Lung (tissue), 12 donors: ENCODE data around the gene RFX5. TPM values are rescaled to one million over a fixed set of nuclear protein-coding genes. Genes with fewer than 3 reads are reported as not detected.

Experiments
- ATAC-seq: fragments of 200-7000 bp; cut with Tn5 transposase; one replicate; pipeline ENCODE4 v1.9.1; 2020; ENCODE audit warnings: moderate number of reproducible peaks; ENCODE audit not compliant: insufficient read depth, low FRiP score
- DNase-seq, 3 donors: peaks; one replicate each; pipeline ENCODE4 v3.0.0-alpha.2; 2013 to 2017
- H3K27ac ChIP-seq, 2 donors: one replicate each; pipeline ENCODE4 v1.5.1; 2013; ENCODE audit warnings: mild to moderate bottlenecking in 2 of 2, moderate library complexity in 2 of 2, control low read depth in 1 of 2, inconsistent platforms in 1 of 2, low read depth in 1 of 2, low read length in 1 of 2
- H3K27me3 ChIP-seq, 3 donors: one replicate each; pipeline ENCODE4 v1.5.1; 2013; ENCODE audit warnings: low read length in 2 of 3; ENCODE audit not compliant: control insufficient read depth in 3 of 3, insufficient read depth in 3 of 3
- H3K36me3 ChIP-seq, 4 donors: one replicate each; pipeline ENCODE4 v1.5.1; 2013; ENCODE audit warnings: low read length in 4 of 4, mild to moderate bottlenecking in 1 of 4, moderate library complexity in 1 of 4; ENCODE audit not compliant: control insufficient read depth in 4 of 4, insufficient read depth in 4 of 4
- H3K4me1 ChIP-seq, 5 donors: one replicate each; pipeline ENCODE4 v1.5.1; 2013; ENCODE audit warnings: low read length in 5 of 5, mild to moderate bottlenecking in 2 of 5, moderate library complexity in 1 of 5; ENCODE audit not compliant: control insufficient read depth in 5 of 5, insufficient read depth in 5 of 5
- H3K4me3 ChIP-seq: one replicate; pipeline ENCODE4 v1.5.1; 2013; ENCODE audit warnings: mild to moderate bottlenecking, control low read depth, moderate library complexity
- H3K9ac ChIP-seq, 2 donors: one replicate each; pipeline ENCODE4 v1.5.1; 2013; ENCODE audit warnings: low read length in 2 of 2, control low read depth in 1 of 2; ENCODE audit not compliant: insufficient read depth in 1 of 2
- H3K9me3 ChIP-seq, 4 donors: one replicate each; pipeline ENCODE4 v1.5.1; 2013; ENCODE audit warnings: low read length in 3 of 4, mild to moderate bottlenecking in 1 of 4, moderate library complexity in 1 of 4; ENCODE audit not compliant: control insufficient read depth in 4 of 4, insufficient read depth in 3 of 4
- CTCF ChIP-seq: IDR thresholded peaks from 2 replicates; pipeline ENCODE4 v1.5.1; 2012; ENCODE audit warnings: mild to moderate bottlenecking; ENCODE audit errors: control extremely low read depth, extremely low read depth
- WGBS, 2 donors: extraction: QIAGEN DNeasy Blood & Tissue Kit; methylation state at CpG; one replicate each; pipeline ENCODE4 v1.1.7; 2013; 5-methylcytosine and 5-hydroxymethylcytosine counted together
- polyA plus RNA-seq, 2 donors: library from polyadenylated mRNA; stranded (reverse); fragments of 200-250 nt; gene quantifications; one replicate each; pipeline ENCODE4 v1.2.1, GENCODE V29; 2013
- total RNA-seq, 2 donors: library from RNA; depleted of rRNA in 1 of 2; stranded (reverse); fragments of >200 nt in 1 of 2; gene quantifications; one replicate each; pipeline ENCODE4 v1.2.1, GENCODE V29; 2014 to 2021
- donor health status: control.
- donor health status: control.
- donor health status: Bipolar disorder and iron deficiency.
- donor health status: healthy.
- donor health status: DM: yes; HTN: yes; CAD: no.

Gene RFX5
- total and polyA plus RNA-seq, 4 donors = 16.6 to 40.3 (median 34.6) TPM

- peaks cover 0 to 33% (median 13%) of the 10 kb centered on the region in 5 donors for H3K4me1 ChIP-seq
- no peaks in the 10 kb centered on the region for H3K9me3 ChIP-seq
- H3K9ac ChIP-seq = no peak overlapping the region
- no peaks in the 10 kb centered on the region for H3K27me3 ChIP-seq
- peaks cover 28 to 73% (median 59%) of the 10 kb centered on the region in 4 donors for H3K36me3 ChIP-seq
- no peak for TF ChIP-seq CTCF
- no peak overlapping the region for H3K4me3 ChIP-seq
- H3K27ac ChIP-seq = peak overlapping the region; percentile 13 to 49
- DNase-seq (peak in 1 of 3 donors; percentile 38), ATAC-seq (no peak)
- 72 to 89% methylated on average over 7 of the region's 7 CpGs for WGBS, 2 donors
These were observed 37.2 kb downstream of the RFX5 start for GRCh38 chr1:151309811-151310323.

GRCh38 chr1:151294742-151295462, 52.1 kb downstream of the RFX5 start:
- DNase-seq = no peak
- TF ChIP-seq CTCF = no peak
- WGBS, 2 donors = 94 to 97% methylated on average over 2 of the region's 2 CpGs
- Histone ChIP-seq H3K27me3 (no peaks in the 10 kb centered on the region), H3K9ac (no peak overlapping the region), H3K4me3 (no peak overlapping the region), H3K4me1 (no peaks in the 10 kb centered on the region), H3K9me3 (no peaks in the 10 kb centered on the region), H3K27ac (no peak overlapping the region), H3K36me3 (peaks cover 48 to 68% (median 54%) of the 10 kb centered on the region in 4 donors)
- ATAC-seq = no peak

GRCh38 chr1:151293093-151293492, 54.0 kb downstream of the RFX5 start:
- Histone ChIP-seq H3K9me3 (no peaks in the 10 kb centered on the region), H3K27ac (no peak overlapping the region), H3K27me3 (no peaks in the 10 kb centered on the region), H3K9ac (no peak overlapping the region), H3K36me3 (peaks cover 34 to 76% (median 51%) of the 10 kb centered on the region in 4 donors), H3K4me3 (no peak overlapping the region), H3K4me1 (no peaks in the 10 kb centered on the region)
- 81 to 89% methylated on average over 6 of the region's 6 CpGs for WGBS, 2 donors
- no peak for DNase-seq
- ATAC-seq = no peak
- no peak for TF ChIP-seq CTCF
